K562 (cell line): ENCODE results near the gene MAP3K2.

Source experiments
- EGR1 ChIP-seq: fragments of 450-650 bp; conservative IDR thresholded peaks from 2 replicates; pipeline ENCODE4 v1.6.1; 2017; ENCODE audit warnings: mild to moderate bottlenecking
- FOXP4 ChIP-seq: sonication (generic); formaldehyde crosslinking; IDR thresholded peaks from 2 replicates; pipeline ENCODE4 v1.8.0; 2022; ENCODE audit warnings: mild to moderate bottlenecking, missing genetic modification reagents, borderline replicate concordance
- GMEB1 ChIP-seq: fragments of 250-450 bp; sonication (Bioruptor Pico); IDR thresholded peaks from 2 replicates; pipeline ENCODE4 v1.4.0; 2020; ENCODE audit warnings: mild to moderate bottlenecking
- KDM2B ChIP-seq: fragments of 250-450 bp; sonication (Bioruptor Pico); IDR thresholded peaks from 2 replicates; pipeline ENCODE4 v1.8.0; 2021; ENCODE audit warnings: mild to moderate bottlenecking, moderate library complexity
- MTA3 ChIP-seq: fragments of 450-650 bp; formaldehyde crosslinking; IDR thresholded peaks from 2 replicates; pipeline ENCODE4 v1.6.1; 2017; ENCODE audit warnings: mild to moderate bottlenecking, borderline replicate concordance
- SP2 ChIP-seq: IDR thresholded peaks from 2 replicates; pipeline ENCODE4 v1.6.1; 2011; ENCODE audit warnings: mild to moderate bottlenecking, low read depth, low read length, moderate library complexity; ENCODE audit not compliant: poor library complexity, severe bottlenecking; ENCODE audit errors: extremely low read depth
- TAF9B ChIP-seq: fragments of 450-650 bp; IDR thresholded peaks from 2 replicates; pipeline ENCODE4 v1.6.1; 2018; ENCODE audit warnings: mild to moderate bottlenecking; ENCODE audit not compliant: partially characterized antibody
- ZNF717 ChIP-seq: fragments of 250-450 bp; sonication (Bioruptor Pico); IDR thresholded peaks from 2 replicates; pipeline ENCODE4 v1.5.0; 2021
- ZNF780A ChIP-seq: fragments of 250-450 bp; sonication (Bioruptor Pico); IDR thresholded peaks from 2 replicates; pipeline ENCODE4 v1.5.0; 2021; ENCODE audit warnings: mild to moderate bottlenecking

- TF ChIP-seq ZNF780A (CRISPR knock-in tag): no peak
- no peak for TF ChIP-seq ZNF717 (CRISPR knock-in tag)
- no peak for TF ChIP-seq KDM2B (CRISPR knock-in tag)
- TF ChIP-seq SP2: no peak
- no peak for TF ChIP-seq FOXP4 (CRISPR knock-in tag)
- TF ChIP-seq TAF9B: no peak
- TF ChIP-seq MTA3: no peak
- no peak for TF ChIP-seq EGR1
- TF ChIP-seq GMEB1 (CRISPR knock-in tag): no peak
Observed at GRCh38 chr2:127320067-127320466, 67.7 kb downstream of the MAP3K2 start.
